CD4-positive, alpha-beta T cell treated with Interleukin-12 subunit alpha and Interleukin-12 subunit beta, for 1 hour (primary cell): ENCODE measurements around the gene ASCL3.
"Not testable (repeated sequence)": the region's sequence is repeated elsewhere in the genome, so short reads cannot be mapped to it uniquely, and the experiment has no call there.

Experiments
- DNase-seq: peaks from one replicate; pipeline ENCODE4 v3.0.0-alpha.2; 2020

The ASCL3 gene

DNA sequence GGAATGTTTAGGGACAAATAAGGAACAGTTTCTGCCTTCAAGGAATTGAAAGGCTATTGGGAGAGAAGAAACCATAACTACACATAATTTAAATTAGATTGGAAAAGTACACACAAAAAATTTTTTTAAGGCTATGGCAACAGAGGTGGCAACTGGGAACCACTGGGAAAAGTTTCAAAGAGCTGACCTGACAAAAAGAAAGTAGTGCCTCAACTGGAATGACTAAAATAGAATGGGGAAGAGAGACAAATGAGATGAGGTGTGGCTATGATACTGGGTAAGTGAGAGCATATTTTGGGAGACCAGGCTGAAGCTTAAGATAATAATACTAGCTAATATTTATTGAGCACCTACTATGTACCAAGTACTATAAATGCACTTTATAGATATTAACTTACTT lies 34.7 kb downstream of the ASCL3 start:
- no peak for DNase-seq

- no peak for DNase-seq
These were observed 35.7 kb downstream of the ASCL3 start for GRCh38 chr11:8907116-8907515.

DNA sequence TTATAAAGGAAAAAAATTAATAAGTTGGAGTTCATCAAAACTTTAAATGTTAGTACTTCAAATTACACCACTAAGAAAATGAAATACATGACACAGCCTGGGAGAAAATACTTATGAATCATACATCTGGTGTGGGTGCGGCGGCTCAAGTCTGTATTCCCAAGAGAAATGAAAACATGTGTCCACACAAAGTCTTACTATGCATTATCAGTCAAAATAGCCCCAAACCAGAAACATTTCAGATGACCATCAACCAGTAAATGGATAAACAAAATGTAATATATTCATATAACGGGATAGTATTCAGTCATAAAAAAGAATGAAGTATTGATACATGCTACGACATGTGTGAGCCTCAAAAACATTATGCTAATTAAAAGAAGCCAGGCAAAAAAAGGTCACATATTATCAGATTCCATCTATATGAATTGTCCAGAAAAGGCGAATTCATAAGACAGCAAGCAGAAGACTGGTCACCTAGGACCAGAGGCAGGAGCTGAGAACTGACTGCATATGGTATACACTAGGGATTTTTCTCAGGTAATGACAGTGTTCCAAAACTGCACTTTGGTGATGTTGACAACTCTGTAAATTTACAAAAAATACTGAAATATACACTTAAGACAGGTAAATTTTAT lies 37.2 kb downstream of the ASCL3 start:
- DNase-seq: no peak

GRCh38 chr11:8899119-8899753 lies 43.6 kb downstream of the ASCL3 start:
- DNase-seq: no peak

GRCh38 chr11:8891185-8891584 lies 51.6 kb downstream of the ASCL3 start:
- not testable (repeated sequence) for DNase-seq
